GM21717 (cell line): ENCODE measurements around the gene CAMTA1.

Source experiments
- ATAC-seq: cut with Tn5 transposase; IDR thresholded peaks from one replicate; pipeline ENCODE4 v1.9.1; 2021; ENCODE audit warnings: mild to moderate bottlenecking, moderate library complexity; ENCODE audit not compliant: unreplicated experiment

Gene CAMTA1

GRCh38 chr1:7630378-7630777 lies 845.1 kb downstream of the CAMTA1 start:
- no peak for ATAC-seq

GRCh38 chr1:7632176-7632575 lies 846.9 kb downstream of the CAMTA1 start:
- ATAC-seq = no peak

GRCh38 chr1:7632681-7633080 lies 847.4 kb downstream of the CAMTA1 start:
- no peak for ATAC-seq

- no peak for ATAC-seq
Measured at GRCh38 chr1:7633506-7634245, 848.4 kb downstream of the CAMTA1 start.

- no peak for ATAC-seq
Measured at GRCh38 chr1:7634546-7635240, 849.4 kb downstream of the CAMTA1 start.

GRCh38 chr1:7636795-7637526 lies 851.7 kb downstream of the CAMTA1 start:
- no peak for ATAC-seq

GRCh38 chr1:7638078-7638477 lies 852.8 kb downstream of the CAMTA1 start:
- ATAC-seq = no peak

GRCh38 chr1:7639435-7640131 lies 854.3 kb downstream of the CAMTA1 start:
- ATAC-seq = no peak

GRCh38 chr1:7640350-7640749 lies 855.1 kb downstream of the CAMTA1 start:
- ATAC-seq = no peak

GRCh38 chr1:7640920-7641585 lies 855.8 kb downstream of the CAMTA1 start:
- ATAC-seq = no peak

- ATAC-seq = no peak
Measured at GRCh38 chr1:7641587-7642417, 856.5 kb downstream of the CAMTA1 start.

- no peak for ATAC-seq
Measured at GRCh38 chr1:7642418-7642704, 857.1 kb downstream of the CAMTA1 start.

- ATAC-seq = no peak
Measured at GRCh38 chr1:7642781-7643529, 857.7 kb downstream of the CAMTA1 start.

GRCh38 chr1:7643530-7643929 lies 858.3 kb downstream of the CAMTA1 start:
- no peak for ATAC-seq

GRCh38 chr1:7644086-7644485 lies 858.8 kb downstream of the CAMTA1 start:
- no peak for ATAC-seq

GRCh38 chr1:7644961-7645750 lies 859.9 kb downstream of the CAMTA1 start:
- ATAC-seq = no peak

- ATAC-seq = no peak
Measured at GRCh38 chr1:7645751-7646048, 860.4 kb downstream of the CAMTA1 start.

GRCh38 chr1:7646164-7646563 lies 860.9 kb downstream of the CAMTA1 start:
- no peak for ATAC-seq
